Measurements from ENCODE around the gene SPATA19. TPM values are rescaled to one million over a fixed set of nuclear protein-coding genes. Genes with fewer than 3 reads are reported as not detected.

Gene SPATA19
- total and polyA plus RNA-seq, 4 donors: not detected

- Histone ChIP-seq H3K9ac (ENCODE audit: low read depth in 1 of 2, low read length in 2 of 2) (no peak overlapping the region), H3K4me3 (ENCODE audit: low read depth in 1 of 3, low read length in 3 of 3) (no peak overlapping the region), H3K36me3 (ENCODE audit: control insufficient read depth in 4 of 4, insufficient read depth in 3 of 4, low read depth in 1 of 4, low read length in 3 of 4) (no peaks in the 10 kb centered on the region), H3K27ac (ENCODE audit: low read depth in 1 of 2, low read length in 2 of 2) (no peak overlapping the region), H3K27me3 (ENCODE audit: control insufficient read depth in 4 of 4, insufficient read depth in 4 of 4, low read length in 3 of 4) (no peaks in the 10 kb centered on the region), H3K9me3 (ENCODE audit: control insufficient read depth in 4 of 4, low read length in 3 of 4) (no peaks in the 10 kb centered on the region), H3K4me1 (ENCODE audit: control insufficient read depth in 4 of 4, insufficient read depth in 4 of 4, low read length in 3 of 4) (no peaks in the 10 kb centered on the region)
- 77% methylated on average over 2 of the region's 2 CpGs for WGBS
- TF ChIP-seq GABPA (IDR thresholded peaks at IDR 0.05 in 1 of 2, conservative IDR thresholded peaks at IDR 0.05 in 1 of 2) (no peak), NR2F2 (IDR thresholded peaks at IDR 0.05) (no peak), FOXA2 (IDR thresholded peaks at IDR 0.05) (no peak), REST (IDR thresholded peaks at IDR 0.05) (no peak), EGR1 (IDR thresholded peaks at IDR 0.05; ENCODE audit: low read depth in 2 of 2) (no peak), ATF3 (IDR thresholded peaks at IDR 0.05) (no peak), MAX (IDR thresholded peaks at IDR 0.05) (no peak), RXRA (IDR thresholded peaks at IDR 0.05) (no peak), YY1 (IDR thresholded peaks at IDR 0.05) (no peak), TAF1 (conservative IDR thresholded peaks at IDR 0.05) (no peak), FOXA1 (IDR thresholded peaks at IDR 0.05) (no peak), JUND (IDR thresholded peaks at IDR 0.05) (no peak), CTCF (IDR thresholded peaks at IDR 0.05; ENCODE audit: low read depth, low read length, missing input control) (no peak)
- TF ChIP-seq, protein P1, sequence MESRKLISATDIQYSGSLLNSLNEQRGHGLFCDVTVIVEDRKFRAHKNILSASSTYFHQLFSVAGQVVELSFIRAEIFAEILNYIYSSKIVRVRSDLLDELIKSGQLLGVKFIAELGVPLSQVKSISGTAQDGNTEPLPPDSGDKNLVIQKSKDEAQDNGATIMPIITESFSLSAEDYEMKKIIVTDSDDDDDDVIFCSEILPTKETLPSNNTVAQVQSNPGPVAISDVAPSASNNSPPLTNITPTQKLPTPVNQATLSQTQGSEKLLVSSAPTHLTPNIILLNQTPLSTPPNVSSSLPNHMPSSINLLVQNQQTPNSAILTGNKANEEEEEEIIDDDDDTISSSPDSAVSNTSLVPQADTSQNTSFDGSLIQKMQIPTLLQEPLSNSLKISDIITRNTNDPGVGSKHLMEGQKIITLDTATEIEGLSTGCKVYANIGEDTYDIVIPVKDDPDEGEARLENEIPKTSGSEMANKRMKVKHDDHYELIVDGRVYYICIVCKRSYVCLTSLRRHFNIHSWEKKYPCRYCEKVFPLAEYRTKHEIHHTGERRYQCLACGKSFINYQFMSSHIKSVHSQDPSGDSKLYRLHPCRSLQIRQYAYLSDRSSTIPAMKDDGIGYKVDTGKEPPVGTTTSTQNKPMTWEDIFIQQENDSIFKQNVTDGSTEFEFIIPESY (IDR thresholded peaks at IDR 0.05): no peak
- peak; percentile 10 for DNase-seq (ENCODE audit: low spot score)
Measured at GRCh38 chr11:133829566-133829965, 15.7 kb downstream of the SPATA19 start.

DNA sequence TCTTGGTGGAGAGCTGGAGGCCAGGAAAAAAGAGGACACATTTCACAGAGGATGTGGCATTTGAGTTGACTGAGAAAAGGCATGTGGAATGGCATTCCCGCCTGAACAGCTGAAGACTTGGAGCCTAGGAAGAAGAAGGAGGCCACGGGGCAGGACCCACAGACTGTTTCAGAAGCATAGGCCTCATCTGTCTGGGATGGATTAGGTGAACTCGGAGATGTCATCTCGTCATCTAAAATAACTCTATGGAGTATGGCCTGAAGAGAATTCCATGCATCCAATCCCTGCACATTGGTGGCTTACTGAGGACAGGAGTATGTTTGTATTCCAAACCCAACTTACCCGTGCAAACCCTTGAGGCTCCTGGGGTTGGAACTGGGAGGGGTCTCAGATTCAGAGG, 16.4 kb downstream of the SPATA19 start:
- Histone ChIP-seq H3K27me3 (ENCODE audit: control insufficient read depth in 4 of 4, insufficient read depth in 4 of 4, low read length in 3 of 4) (no peaks in the 10 kb centered on the region), H3K36me3 (ENCODE audit: control insufficient read depth in 4 of 4, insufficient read depth in 3 of 4, low read depth in 1 of 4, low read length in 3 of 4) (no peaks in the 10 kb centered on the region), H3K27ac (ENCODE audit: low read depth in 1 of 2, low read length in 2 of 2) (no peak overlapping the region), H3K4me3 (ENCODE audit: low read depth in 1 of 3, low read length in 3 of 3) (no peak overlapping the region), H3K9me3 (ENCODE audit: control insufficient read depth in 4 of 4, low read length in 3 of 4) (no peaks in the 10 kb centered on the region), H3K9ac (ENCODE audit: low read depth in 1 of 2, low read length in 2 of 2) (no peak overlapping the region), H3K4me1 (ENCODE audit: control insufficient read depth in 4 of 4, insufficient read depth in 4 of 4, low read length in 3 of 4) (no peaks in the 10 kb centered on the region)
- 67% methylated on average over 5 of the region's 5 CpGs for WGBS
- DNase-seq (ENCODE audit: low spot score): no peak
- TF ChIP-seq JUND (IDR thresholded peaks at IDR 0.05) (no peak), GABPA (IDR thresholded peaks at IDR 0.05 in 1 of 2, conservative IDR thresholded peaks at IDR 0.05 in 1 of 2) (no peak), FOXA2 (IDR thresholded peaks at IDR 0.05) (no peak), RXRA (IDR thresholded peaks at IDR 0.05) (no peak), TAF1 (conservative IDR thresholded peaks at IDR 0.05) (no peak), SP1 (IDR thresholded peaks at IDR 0.05) (no peak), HNF4G (IDR thresholded peaks at IDR 0.05) (no peak), EGR1 (IDR thresholded peaks at IDR 0.05; ENCODE audit: low read depth in 2 of 2) (no peak), REST (IDR thresholded peaks at IDR 0.05) (no peak), YY1 (IDR thresholded peaks at IDR 0.05) (no peak), FOXA1 (IDR thresholded peaks at IDR 0.05) (no peak), NR2F2 (IDR thresholded peaks at IDR 0.05) (no peak), HNF4A (conservative IDR thresholded peaks at IDR 0.05) (no peak), ATF3 (IDR thresholded peaks at IDR 0.05) (no peak)
- TF ChIP-seq, protein P1 (IDR thresholded peaks at IDR 0.05): no peak

Data from liver (tissue), 9 donors.